ENCODE data around the gene MMD2. TPM values are rescaled to one million over a fixed set of nuclear protein-coding genes. Genes with fewer than 3 reads are reported as not detected.

Gene MMD2
- total RNA-seq, 4 donors from 2014 or later = not detected

DNA sequence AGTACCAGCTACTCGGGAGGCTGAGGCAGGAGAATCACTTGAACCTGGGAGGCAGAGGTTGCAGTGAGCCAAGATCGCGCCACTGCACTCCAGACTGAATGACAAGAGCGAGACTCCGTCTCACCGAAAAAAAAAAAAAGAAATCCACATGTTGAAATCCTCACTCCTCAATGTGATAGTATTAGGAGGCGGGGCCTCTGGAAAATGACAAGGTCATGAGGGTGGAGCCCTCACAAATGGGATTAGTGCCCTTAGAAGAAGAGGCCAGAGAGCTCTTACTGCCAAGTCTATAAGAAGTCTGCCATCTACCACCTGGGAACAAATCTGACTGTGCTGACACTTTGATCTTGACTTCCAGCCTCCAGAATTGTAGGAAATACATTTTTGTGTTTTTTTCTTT lies 10.6 kb downstream of the MMD2 start:
- Histone ChIP-seq H3K36me3 (no peaks in the 10 kb centered on the region), H3K27ac (no peak overlapping the region), H3K4me1 (no peaks in the 10 kb centered on the region), H3K4me3 (no peak overlapping the region), H3K9me3 (no peaks in the 10 kb centered on the region), H3K27me3 (no peaks in the 10 kb centered on the region)
- intact Hi-C loops (cut with DNase I; ENCODE audit: low total_unique reads) = no loop called here
- TF ChIP-seq POLR2A (IDR thresholded peaks at IDR 0.05) = no peak
- DNase-seq = no peak

DNA sequence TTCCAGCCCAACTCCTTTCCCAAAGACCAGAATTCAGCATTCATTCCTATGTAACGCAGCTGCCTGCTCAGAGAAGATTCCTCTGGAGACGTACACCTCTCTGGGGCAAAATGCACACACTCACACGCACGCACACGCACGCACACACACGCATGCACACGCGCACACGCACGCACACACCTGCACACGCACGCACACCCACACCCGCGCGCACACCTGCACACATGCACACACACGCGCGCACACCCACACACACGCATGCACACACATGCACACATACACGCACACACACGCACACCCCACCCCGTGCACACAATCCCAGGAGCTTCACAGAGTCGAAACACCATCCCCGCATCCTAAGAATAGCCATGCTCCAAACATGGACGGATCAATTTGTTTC lies 13.0 kb downstream of the MMD2 start:
- Histone ChIP-seq H3K4me3 (no peak overlapping the region), H3K4me1 (no peaks in the 10 kb centered on the region), H3K36me3 (no peaks in the 10 kb centered on the region), H3K27me3 (no peaks in the 10 kb centered on the region), H3K9me3 (no peaks in the 10 kb centered on the region), H3K27ac (no peak overlapping the region)
- intact Hi-C loops (cut with DNase I; ENCODE audit: low total_unique reads) = no loop called here
- no peak for DNase-seq
- TF ChIP-seq POLR2A (IDR thresholded peaks at IDR 0.05) = no peak
- TF ChIP-seq CTCF (IDR thresholded peaks at IDR 0.05) = no peak

- Histone ChIP-seq H3K4me3 (no peak overlapping the region), H3K9me3 (no peaks in the 10 kb centered on the region), H3K4me1 (no peaks in the 10 kb centered on the region), H3K36me3 (no peaks in the 10 kb centered on the region), H3K27ac (no peak overlapping the region), H3K27me3 (no peaks in the 10 kb centered on the region)
- TF ChIP-seq POLR2A (IDR thresholded peaks at IDR 0.05) = no peak
- TF ChIP-seq CTCF (IDR thresholded peaks at IDR 0.05) = no peak
- DNase-seq = no peak
- intact Hi-C loops (cut with DNase I; ENCODE audit: low total_unique reads) = no loop called here
Observed at GRCh38 chr7:4944939-4945338, 14.0 kb downstream of the MMD2 start.

- Histone ChIP-seq H3K4me1 (no peaks in the 10 kb centered on the region), H3K4me3 (no peak overlapping the region), H3K9me3 (no peaks in the 10 kb centered on the region), H3K36me3 (no peaks in the 10 kb centered on the region), H3K27ac (no peak overlapping the region), H3K27me3 (no peaks in the 10 kb centered on the region)
- TF ChIP-seq CTCF (IDR thresholded peaks at IDR 0.05) = no peak
- TF ChIP-seq POLR2A (IDR thresholded peaks at IDR 0.05) = no peak
- intact Hi-C loops (cut with DNase I; ENCODE audit: low total_unique reads) = no loop called here
- DNase-seq = no peak
Observed at GRCh38 chr7:4943297-4943696, 15.7 kb downstream of the MMD2 start.

DNA sequence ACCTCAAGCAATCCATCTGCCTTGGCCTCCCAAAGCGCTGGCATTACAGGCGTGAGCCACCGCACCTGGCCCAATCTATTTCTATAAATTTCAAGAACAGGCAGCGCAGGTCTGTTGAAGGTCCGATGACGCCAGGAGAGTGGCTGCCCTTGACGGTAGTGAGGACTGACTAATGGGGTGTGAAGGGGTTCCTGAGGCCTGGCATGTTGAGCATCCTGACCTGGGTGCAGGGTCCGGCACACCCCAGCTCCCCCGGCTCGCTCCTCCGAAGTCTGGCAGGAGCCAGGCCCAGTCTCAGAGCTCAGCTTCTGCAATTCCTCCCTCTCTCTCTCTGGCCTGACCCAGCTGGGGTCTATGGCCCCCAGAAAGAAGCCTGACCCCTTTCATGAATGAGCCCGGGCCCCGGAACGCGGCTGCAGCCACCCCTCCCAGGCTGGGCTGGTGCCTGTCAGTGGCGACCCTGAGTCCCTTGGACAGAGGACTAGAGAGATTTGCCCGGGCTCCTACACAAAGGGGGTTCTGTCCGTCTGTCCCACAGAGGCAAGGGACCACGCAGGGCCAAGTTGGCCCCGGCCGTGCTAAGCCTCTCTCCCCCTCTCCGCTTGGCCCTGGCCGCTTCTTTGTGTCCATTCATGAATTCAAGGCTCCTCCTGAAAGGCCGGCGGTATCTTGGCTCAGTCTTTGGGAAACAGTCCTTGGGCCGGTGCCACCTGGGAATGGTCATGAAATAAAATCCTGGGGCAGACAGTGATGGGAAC lies 18.8 kb downstream of the MMD2 start:
- Histone ChIP-seq H3K27me3 (no peaks in the 10 kb centered on the region), H3K27ac (no peak overlapping the region)
- intact Hi-C loops (cut with DNase I; ENCODE audit: low total_unique reads) = no loop called here

More for the DNA sequence above, 18.8 kb downstream of the MMD2 start:
- no peaks in the 10 kb centered on the region for H3K36me3 ChIP-seq
- H3K4me1 ChIP-seq = no peaks in the 10 kb centered on the region
- no peak overlapping the region for H3K4me3 ChIP-seq
- TF ChIP-seq POLR2A (IDR thresholded peaks at IDR 0.05) = no peak
- no peak for TF ChIP-seq CTCF (IDR thresholded peaks at IDR 0.05)
- no peak for DNase-seq
- no peaks in the 10 kb centered on the region for H3K9me3 ChIP-seq

Data from uterus (tissue), 4 donors.